Retina (tissue), 1 donor: ENCODE data around the gene IQSEC1.

Experiments used
- DNase-seq: peaks from one replicate; pipeline ENCODE4 v3.0.0-alpha.2; 2016

The IQSEC1 gene

DNA sequence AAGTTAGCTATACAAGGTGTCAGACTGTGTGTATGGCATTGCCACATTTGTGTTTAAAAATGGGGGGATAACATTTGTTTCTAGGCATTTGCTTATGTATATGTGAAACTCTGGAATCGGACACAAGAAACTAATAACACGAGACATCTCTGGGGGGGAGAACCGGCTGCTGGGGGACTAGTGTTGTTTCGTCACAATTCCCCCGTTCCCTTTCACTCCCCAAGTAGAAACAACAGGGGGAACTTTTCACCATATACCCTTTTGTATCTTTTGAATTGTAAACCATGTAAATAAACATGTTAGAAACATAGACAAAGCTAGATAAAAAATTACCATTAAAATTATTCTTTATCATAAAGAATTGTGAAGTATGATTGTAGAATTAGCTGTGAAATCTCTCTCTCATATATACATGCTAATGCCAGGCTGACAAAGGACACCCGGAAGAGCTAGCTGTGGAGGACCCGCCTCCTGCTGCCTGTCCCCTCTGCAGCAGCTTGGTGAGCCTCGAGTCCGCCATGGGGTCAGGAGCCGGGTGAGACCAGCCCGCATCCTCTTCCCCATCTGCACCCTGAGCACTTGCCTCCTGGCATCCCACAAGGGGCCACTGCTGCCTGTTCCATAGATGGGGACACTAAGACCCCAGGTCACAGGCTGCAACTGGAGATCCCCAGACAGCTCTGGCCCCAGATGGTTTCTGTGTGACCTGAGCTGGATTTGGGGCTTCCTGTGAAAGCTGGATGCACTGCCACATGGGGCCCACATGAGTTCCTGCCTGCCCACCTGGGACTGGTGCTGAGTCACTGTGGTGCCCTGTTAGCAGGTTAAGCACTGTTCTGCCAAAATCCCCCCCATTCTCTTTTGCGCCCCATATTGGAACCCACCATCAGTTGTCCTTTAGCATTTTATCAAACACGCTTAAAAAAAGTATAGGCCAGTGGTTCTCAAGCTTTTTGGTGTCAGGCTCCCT lies 91.6 kb downstream of the IQSEC1 start:
- DNase-seq: no peak

DNA sequence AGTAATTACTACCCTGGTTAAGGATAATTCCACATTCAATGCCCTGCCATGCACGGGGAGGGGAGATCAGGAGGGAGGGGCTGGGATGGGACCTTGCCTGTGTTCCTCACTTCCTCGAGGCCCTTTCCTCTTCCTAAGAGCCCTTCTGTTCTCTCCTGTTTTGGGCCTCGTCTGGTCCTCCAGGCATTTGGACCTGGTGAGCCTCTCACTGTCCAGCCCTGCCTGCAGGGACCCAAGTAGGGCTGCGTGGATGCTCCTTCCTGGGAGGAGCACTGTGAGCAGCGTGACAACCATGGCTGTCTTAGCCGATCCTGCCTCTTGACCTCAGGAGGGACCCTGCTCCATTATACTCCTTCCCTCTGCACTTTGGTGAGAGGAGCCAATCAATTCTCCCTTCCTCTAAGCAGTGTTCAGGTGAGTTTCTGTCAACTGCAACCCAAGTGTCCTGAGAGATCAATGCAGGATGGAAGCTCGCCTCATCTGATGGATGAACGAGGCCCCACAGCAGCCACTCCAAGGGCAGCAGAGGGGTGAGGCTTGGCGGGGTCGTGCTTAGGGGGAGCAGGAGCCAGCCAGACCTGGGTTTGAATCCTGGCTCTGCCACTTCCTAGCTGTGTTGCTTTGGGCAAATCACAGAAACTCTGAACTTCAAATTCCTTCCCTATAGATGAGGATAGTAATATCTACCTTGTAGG lies 92.5 kb downstream of the IQSEC1 start:
- no peak for DNase-seq

DNA sequence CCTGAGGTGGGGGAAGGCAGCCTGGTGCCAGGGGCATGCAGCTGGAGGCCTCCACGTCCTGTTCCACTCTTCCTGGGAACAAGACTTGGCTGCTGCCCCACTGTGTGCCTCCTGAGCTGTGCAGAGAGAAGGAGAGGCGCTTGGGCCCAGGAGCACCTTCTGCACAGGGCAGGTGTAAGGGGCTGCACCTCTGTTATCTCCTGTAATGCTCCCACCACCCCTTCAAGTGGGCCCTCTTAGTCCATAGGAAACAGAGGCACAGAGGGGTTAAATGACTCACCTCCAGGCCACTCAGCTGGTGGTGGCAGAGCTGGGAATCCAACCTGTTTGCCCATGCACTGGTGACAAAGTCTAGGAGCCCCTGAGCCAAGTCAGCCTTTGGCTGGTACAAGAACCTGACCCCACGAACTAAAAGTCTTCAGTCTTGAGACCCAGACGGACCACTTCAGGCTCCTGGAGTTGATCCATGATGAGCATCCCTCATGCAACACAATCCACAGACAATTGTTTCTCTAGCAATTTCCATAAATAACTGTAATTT lies 93.2 kb downstream of the IQSEC1 start:
- no peak for DNase-seq

DNA sequence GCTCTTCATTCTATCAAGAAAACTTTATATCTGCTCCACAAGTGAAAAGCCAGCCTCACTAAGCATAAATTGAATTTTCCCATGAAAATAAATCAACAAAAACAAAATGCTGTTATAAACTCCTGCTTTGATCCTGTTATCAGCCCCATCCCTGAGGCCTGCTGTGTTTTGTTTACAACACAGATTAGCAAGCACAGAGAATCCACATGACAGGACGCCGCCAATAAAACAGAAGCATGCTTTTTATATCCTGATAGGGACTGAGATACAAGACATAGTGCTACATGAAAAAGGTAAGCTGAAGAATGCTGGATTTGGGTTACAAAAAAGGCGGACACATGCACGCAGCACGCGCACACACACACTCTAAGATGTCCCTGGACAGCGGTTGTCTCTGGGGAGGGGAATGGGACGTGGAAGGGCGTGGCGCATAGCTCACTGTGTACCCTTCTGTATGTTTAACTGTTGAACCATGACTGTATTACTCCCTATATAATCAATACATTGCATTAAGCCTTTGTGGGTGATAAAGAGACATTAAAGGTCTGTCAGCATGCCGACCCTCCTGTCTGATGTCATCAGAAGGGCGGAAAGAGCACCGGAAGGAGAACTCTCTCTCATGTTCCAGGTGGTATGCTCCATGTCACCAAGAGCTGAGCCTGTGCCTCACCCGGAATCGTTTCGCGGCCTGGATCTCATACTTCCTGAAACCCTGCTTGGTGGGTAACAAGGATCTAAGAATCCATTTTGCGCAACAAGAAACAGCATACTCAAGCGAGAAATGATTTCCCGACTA lies 93.9 kb downstream of the IQSEC1 start:
- no peak for DNase-seq

DNA sequence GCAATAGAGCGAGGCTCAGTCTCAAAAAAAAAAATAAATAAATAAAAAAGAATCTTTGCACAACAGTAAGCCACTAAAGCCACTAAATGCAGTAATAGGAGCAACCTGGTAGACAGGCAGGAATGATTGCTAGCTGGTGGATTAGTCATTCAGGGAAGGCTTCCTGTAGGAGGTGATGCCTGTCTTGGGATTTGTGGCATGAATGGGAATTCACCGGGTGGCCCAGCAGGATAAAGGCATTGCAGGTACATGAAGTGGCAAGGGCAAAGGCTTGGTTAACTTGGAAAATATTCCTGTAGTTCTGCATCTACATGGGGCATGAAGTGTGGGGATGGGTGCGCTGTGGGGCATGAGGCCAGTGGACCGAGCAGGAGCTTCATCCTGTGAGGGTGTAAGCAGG lies 94.5 kb downstream of the IQSEC1 start:
- DNase-seq: no peak

DNA sequence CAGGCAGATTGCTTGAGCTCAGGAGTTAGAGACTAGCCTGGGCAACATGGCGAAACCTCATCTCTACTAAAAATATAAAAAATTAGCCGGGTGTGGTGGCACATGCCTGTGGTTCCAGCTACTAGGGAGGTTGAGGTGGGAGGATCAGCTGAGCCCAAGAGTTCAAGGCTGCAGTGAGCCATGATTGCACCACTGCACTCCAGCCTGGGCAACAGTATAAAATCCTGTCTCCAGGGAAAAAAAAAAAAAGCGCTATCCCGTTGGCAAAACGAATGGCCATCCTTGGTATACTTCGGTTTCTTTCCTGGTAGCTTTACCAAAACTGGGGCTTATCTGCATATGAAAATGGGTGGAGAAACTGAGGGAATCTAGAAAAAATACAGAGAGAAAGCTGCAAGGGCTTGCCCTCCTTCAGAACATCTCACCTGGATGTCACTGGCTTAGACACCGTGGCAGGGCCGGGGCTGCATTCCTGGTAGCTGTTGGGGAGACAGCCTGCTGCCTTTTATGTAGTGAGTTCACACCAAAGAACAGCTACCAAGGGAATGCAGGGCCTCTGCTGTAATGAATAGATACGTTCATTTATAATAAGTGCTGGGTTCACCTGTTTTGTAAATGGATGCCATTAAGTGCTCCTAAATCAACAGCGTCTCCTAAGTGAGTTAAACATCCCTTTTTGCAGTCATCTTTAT lies 96.0 kb downstream of the IQSEC1 start:
- no peak for DNase-seq

DNA sequence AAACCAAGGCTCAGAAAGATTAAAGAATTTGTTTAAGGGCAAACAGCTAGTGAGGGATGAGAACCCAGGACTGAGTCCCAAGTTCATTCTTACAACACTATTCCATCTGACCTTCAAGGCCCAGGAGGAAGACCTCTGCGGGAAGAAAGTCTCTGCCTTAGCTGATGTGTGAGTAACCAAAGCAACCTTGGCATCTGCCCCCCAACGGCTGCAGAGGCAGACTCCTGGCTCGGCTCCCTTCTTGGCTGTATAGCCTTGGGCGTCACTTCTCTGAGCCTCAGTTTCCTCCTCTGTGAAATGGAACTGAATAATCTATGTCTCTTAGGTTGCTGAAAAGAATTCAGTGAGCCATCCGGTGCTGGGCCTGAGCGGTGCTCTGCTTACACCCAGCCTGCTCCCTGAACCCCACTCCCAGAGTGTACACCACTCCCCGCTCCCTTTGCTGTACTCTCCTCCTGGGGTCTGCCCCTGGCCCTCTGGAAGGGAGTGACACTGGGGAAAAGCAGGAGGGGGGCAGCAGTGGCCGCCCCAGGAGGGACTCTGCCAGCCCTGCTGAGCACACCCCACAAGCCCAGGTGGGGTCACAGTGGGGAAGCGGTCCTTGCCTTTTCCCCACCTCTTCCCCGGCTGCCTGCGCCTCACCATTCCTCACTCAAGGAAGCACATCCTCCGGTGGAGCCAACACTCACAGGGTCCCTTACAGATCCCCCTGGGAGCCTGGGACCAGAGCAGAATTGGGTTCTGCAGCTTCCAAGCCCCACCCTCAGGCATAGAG lies 97.3 kb downstream of the IQSEC1 start:
- DNase-seq: no peak

DNA sequence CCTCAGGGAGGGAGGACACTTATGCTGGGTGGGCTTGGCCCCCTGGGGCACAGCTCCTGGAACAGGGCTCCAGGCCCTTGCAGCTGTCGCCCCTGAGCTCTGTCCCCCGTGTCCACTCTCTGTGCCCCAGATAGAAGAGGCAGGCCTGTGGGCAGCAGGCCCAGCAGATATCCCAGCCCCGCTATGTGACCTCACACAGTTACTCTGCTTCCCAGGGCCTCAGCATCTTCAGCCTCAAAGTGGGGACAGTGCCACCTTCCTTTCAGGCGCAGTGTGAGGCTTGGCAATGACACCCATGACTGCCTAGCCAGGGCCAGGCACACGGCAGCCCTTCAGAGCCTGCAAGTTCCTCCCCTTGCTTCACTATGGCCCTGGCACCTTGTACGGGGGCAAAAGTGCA lies 98.4 kb downstream of the IQSEC1 start:
- DNase-seq: no peak

DNA sequence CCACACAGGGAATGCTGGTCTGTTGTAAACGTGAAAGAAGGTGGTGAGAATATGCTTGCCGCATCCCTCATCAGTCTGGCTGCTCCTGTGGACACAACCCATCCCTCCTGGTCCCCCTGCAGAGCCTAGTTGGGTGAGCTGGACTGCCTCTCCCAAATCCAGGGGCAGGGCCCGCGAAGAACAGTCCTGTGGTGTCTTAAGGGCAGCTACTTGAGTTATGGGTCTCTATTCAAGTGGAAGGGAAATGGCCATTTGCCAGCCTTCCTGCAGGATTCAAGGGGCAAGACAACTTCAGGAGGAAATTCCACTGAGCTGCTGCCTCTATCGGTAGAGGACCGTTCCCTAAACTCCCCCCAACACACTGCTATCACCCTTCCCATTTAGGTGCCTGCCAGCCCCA lies 98.9 kb downstream of the IQSEC1 start:
- no peak for DNase-seq

DNA sequence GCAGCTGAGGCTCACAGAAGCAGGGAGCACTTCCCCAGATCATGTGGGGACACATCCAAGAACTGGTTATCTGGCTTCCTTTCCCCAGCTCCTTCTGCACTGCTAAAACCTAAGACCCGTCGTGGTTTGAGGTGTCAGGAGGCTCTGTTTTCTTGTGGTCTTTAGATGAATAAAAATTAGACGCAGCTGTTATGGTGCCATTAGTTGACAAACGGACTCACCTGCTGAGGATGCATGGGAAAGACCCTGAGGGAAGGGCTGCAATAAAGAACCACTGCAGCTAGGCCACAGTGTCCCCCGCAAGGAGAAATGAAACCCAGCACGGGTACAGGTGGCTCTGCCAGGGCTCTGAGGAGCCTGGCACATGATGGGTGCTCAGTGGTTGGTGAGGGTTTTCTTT lies 99.4 kb downstream of the IQSEC1 start:
- DNase-seq: no peak

DNA sequence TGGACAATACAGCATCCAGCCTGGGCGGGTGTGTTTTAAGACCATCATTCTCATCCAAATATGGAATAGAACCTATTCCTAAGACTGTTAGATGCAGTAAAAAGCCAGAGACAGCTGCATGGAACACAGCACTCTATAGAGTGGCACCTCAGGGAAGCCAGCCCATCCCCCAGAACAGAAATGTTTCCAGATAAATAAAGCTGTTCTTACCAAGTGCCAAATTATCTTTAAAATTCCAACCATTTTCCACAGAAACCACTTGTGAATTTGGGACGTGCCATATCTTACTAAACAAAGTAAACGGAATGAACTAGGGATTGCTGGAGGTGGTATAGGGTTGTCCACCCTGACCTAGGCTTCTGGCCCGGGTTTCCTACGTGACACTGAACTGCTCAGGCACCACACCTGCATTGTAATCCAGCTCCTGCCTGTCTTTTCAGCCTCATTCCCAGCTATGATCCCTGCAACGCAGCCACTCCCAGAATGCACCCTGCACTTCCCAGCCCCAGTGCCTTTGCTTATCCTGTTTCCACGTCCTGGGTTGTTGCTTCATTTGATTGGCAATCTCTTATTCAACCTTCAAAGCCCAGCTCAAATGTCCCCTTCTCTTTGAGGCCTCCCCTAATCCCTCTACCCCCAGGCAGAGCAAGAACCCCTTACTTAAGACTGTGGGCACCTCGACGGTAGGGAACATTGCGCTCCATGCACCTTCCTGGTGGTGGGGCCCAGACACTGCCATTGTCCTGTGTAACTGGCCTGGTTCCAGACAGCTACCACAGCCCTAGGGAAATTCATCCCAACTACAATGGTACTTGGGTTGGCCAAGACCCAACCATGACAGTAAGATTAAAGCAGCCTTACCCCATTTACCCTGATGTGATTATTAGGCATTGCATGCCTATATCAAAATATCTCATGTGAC lies 100.2 kb downstream of the IQSEC1 start:
- no peak for DNase-seq

DNA sequence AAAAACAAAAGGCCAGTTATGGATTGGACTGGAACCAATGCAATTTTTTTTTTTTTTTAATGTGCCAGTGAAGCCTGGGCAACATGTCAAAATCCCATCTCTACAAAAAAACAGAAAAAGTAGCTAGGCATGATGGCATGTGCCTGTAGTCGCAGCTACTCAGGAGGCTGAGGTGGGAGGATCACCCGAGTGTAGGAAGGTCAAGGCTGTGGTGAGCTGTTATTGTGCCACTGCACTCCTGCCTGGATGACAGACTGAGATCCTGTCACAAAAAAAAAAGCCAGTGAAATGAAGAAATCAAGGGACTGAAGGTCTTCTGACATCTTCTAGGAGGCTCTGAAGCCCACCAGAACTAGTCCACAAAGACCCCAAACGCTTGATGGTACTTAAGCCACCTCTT lies 101.2 kb downstream of the IQSEC1 start:
- no peak for DNase-seq

DNA sequence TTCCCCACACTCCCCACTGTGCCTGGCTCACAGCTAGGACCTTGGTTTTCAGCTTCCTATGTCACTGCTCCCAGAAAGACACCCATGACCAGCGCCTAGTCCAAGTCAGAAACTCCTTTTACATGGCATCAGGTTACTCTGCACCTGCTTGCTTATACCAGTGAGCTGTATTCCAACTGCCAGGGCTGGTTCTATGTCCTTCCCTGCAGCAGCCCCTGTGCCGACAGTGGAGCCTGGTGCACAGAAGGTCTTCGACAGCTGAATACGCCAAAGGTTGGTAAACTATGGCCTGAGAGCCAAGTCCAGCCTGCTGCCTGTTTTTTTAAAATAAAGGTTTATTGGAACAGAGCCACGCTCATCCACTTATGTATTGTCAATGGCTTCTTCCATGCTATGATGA lies 102.5 kb downstream of the IQSEC1 start:
- no peak for DNase-seq

DNA sequence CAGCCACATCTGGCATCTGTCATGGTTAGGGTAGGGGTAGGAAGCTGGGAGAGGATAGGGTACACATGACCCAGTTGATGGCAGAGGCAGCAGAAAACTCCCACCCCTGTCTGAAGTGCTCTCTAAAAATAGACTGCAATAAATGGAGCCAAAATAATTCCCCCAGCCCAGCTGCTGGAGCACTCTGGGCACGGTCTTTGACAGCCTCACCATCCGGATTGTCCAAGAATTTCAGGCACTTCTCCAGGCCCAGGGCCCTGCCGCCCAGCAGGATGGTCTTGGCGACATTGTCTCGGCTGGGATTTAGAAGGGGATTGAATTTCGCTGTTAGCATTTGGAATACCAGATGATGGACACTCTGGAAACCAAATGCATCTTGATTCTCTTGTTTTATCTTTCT lies 103.7 kb downstream of the IQSEC1 start:
- DNase-seq: no peak

DNA sequence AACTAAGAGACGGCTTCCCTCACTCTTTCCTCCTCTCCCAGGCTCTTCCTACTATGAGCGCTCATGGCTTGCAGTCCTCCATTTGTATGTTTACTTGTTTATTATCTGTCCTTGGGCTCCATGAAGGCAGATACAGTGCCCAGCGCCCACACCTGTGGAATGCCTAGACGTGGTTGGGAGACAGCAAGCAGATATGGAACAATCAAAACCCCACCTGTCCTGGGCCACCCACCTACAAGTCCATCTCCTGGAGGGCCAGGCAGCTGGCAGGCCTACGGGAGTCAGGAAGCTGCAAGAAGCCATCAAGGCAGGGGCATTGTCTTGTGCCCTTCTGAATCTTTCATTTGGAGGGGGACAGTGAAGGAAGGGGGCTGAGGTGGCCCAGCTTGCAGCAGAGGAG lies 104.7 kb downstream of the IQSEC1 start:
- no peak for DNase-seq

DNA sequence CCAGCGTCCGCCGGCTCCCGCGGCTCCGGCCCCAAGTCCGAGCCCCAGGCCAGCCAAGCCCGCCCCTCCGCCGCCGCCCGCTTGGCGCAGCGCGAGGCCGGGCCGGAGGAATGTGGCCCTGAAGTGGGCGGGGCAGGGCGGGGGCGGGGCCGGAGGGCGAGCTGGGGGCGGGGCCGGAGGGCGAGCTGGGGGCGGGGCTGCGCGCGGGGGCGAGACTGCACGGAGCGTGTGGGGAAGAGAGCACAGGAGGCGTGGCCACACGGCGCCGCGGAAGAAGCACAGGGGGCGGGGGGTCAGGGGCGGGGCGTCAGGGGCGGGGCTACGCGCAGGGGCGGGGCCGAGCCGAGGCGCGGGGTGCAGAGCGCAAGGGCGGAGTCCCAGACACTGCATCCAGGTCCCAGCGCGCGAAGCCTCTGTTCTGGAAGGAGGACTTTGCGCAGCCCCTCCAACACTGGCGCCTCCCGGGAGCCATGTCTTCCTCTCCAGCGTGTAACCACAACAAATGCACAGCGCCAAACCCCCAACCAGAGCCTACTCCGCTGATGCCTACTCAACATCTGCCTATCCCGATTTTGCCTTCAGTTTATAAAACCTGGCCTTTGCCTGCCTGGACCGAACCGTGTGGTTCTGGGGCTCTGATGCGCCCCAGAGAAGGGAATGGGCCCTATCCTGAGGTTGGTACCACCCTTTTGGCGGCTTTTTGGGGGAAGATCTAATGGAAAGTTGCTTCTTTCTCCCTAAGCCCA lies 105.5 kb downstream of the IQSEC1 start:
- DNase-seq: peak; percentile 72

DNA sequence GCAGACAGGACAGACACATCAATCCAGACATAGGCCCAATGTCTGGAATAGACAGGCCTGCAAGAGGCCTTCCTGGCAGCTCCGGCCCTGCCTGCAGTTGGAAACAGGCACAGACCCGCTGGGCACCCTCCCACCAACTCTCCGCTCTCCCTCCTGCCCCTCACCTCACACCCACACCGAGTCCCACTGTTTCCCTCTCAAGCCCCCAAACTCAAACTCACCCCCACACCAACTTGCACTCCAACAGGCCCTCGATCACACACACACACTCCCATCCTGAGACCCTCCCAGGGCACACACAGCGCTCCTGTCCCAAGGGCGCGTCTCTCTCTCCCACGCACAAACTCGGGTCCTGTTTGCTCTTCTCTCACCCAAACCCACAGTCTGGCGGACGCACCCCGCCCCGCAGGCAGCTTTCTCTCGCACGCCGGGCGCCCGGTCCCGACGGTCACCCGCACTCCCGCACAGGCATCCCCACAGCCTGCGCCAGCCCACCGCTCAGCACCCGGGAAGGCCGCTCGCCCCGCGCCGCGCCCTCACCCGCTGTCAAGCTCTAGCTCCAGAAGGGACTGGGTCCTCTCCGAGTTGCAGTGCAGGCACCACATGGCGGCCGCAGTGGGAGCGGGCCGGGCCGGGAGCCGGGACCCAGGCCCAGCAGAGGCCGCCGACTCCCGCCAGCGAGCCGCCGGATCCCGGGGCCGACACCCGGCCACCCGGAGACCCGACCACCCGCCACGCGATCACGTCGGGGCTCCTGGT lies 106.2 kb downstream of the IQSEC1 start:
- DNase-seq: peak; percentile 75

DNA sequence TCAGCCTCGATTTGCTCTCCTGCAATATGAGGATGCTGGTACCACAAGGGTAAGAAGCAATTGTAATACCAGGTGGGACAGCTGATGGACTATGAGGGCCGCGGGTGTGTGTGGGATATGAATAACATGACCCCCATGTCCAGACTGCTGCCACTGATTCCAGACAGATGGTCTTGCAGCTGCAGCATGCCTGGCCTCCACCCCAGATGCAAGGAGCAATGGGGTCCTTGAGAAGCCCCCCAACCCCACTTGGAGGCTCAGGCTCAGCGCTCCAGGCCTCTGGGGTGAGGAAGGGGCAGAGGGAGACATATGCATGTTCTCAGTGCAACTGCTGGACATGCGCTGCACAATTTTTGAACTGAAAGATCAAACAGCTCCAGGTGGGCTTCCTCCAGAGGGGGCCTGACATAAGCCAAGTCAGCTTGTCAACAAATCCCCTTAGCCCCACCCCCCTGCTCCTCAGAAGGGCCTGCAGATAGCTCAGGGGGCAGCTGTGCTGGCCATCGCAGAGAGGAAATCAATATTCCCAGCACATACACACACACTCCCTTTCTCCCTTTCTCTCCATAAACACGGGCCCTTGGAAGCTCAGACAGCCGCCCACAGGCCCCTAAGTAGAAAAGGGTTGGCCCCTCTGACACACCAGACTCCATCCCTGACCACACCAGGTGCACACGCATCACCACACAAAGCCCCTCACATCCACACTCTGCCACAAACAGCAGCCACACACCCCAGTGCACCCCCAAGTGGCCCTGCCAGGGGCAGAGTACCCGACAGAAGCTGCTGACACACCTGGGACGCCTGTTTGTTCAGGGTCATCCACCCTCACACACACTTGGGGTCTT lies 107.0 kb downstream of the IQSEC1 start:
- peak; percentile 75 for DNase-seq
